H9 (cell line): ENCODE measurements around the gene NRP1. TPM values are rescaled to one million over a fixed set of nuclear protein-coding genes. Genes with fewer than 3 reads are reported as not detected.

Source experiments
- DNase-seq: peaks from one replicate; pipeline ENCODE4 v3.0.0-alpha.2; 2017
- H2AFZ ChIP-seq: one replicate; pipeline ENCODE4 v1.6.1; 2013; ENCODE audit warnings: mild to moderate bottlenecking, low read length, control low read depth, moderate library complexity
- H2AK5ac ChIP-seq: 2 replicates; pipeline ENCODE4 v1.6.1; 2013; ENCODE audit warnings: low read length, control low read depth, mixed read lengths; ENCODE audit not compliant: insufficient read length
- H2BK120ac ChIP-seq: one replicate; pipeline ENCODE4 v1.6.1; 2013; ENCODE audit warnings: low read depth, mild to moderate bottlenecking, low read length, control low read depth, inconsistent platforms; ENCODE audit not compliant: poor library complexity, severe bottlenecking
- H2BK12ac ChIP-seq: 2 replicates; pipeline ENCODE4 v1.6.1; 2013; ENCODE audit warnings: low read length, control low read depth, mixed read lengths, low read depth; ENCODE audit not compliant: insufficient read length
- H2BK15ac ChIP-seq: 2 replicates; pipeline ENCODE4 v1.6.1; 2013; ENCODE audit warnings: low read depth, low read length, control low read depth
- H2BK20ac ChIP-seq: one replicate; pipeline ENCODE4 v1.6.1; 2013; ENCODE audit warnings: low read depth, mild to moderate bottlenecking, low read length, control low read depth, inconsistent platforms; ENCODE audit not compliant: poor library complexity, severe bottlenecking
- H2BK5ac ChIP-seq: 2 replicates; pipeline ENCODE4 v1.6.1; 2013; ENCODE audit warnings: low read length, control low read depth, mixed read lengths; ENCODE audit not compliant: insufficient read length
- H3K14ac ChIP-seq: 2 replicates; pipeline ENCODE4 v1.6.1; 2013; ENCODE audit warnings: low read length, control low read depth; ENCODE audit not compliant: insufficient read depth
- H3K18ac ChIP-seq: 2 replicates; pipeline ENCODE4 v1.6.1; 2013; ENCODE audit warnings: low read depth, mild to moderate bottlenecking, mixed read lengths, low read length, control low read depth; ENCODE audit not compliant: insufficient read length
- H3K23ac ChIP-seq: 2 replicates; pipeline ENCODE4 v1.6.1; 2013; ENCODE audit warnings: low read length, control low read depth, mixed read lengths, low read depth; ENCODE audit not compliant: insufficient read length
- H3K23me2 ChIP-seq: 2 replicates; pipeline ENCODE4 v1.6.1; 2013; ENCODE audit warnings: low read depth, mild to moderate bottlenecking, mixed read lengths, low read length, control low read depth; ENCODE audit not compliant: insufficient read length, poor library complexity, severe bottlenecking
- H3K27ac ChIP-seq: 2 replicates; pipeline ENCODE4 v1.5.1; 2013; ENCODE audit warnings: low read length, control low read depth, mixed read lengths, low read depth; ENCODE audit not compliant: insufficient read length
- H3K27me3 ChIP-seq: 2 replicates; pipeline ENCODE4 v1.6.1; 2013; ENCODE audit warnings: low read length, control low read depth, inconsistent platforms; ENCODE audit not compliant: insufficient read depth
- H3K4ac ChIP-seq: 2 replicates; pipeline ENCODE4 v1.6.1; 2013; ENCODE audit warnings: low read depth, mild to moderate bottlenecking, control low read depth, inconsistent platforms, low read length, moderate library complexity
- H3K4me1 ChIP-seq: 2 replicates; pipeline ENCODE4 v1.6.1; 2013; ENCODE audit warnings: low read length, control low read depth, inconsistent platforms; ENCODE audit not compliant: insufficient read depth
- H3K4me2 ChIP-seq: 2 replicates; pipeline ENCODE4 v1.6.1; 2013; ENCODE audit warnings: low read length, control low read depth, mixed read lengths; ENCODE audit not compliant: insufficient read length, insufficient read depth
- H3K56ac ChIP-seq: 2 replicates; pipeline ENCODE4 v1.6.1; 2013; ENCODE audit warnings: low read depth, mild to moderate bottlenecking, mixed read lengths, low read length, control low read depth; ENCODE audit not compliant: insufficient read length
- H3K79me1 ChIP-seq: 2 replicates; pipeline ENCODE4 v1.6.1; 2013; ENCODE audit warnings: low read depth, mild to moderate bottlenecking, moderate library complexity, low read length, control low read depth, inconsistent platforms; ENCODE audit not compliant: insufficient read depth, poor library complexity, severe bottlenecking
- H3K79me2 ChIP-seq: 2 replicates; pipeline ENCODE4 v1.6.1; 2013; ENCODE audit warnings: low read length, control low read depth, inconsistent platforms; ENCODE audit not compliant: insufficient read depth
- H3K9ac ChIP-seq: 2 replicates; pipeline ENCODE4 v1.6.1; 2013; ENCODE audit warnings: low read length, control low read depth, mixed read lengths; ENCODE audit not compliant: insufficient read length; ENCODE audit errors: extremely low read depth
- H3K9me3 ChIP-seq: one replicate; pipeline ENCODE4 v1.6.1; 2013; ENCODE audit warnings: low read depth, low read length, inconsistent platforms; ENCODE audit not compliant: control insufficient read depth
- H3T11ph ChIP-seq: one replicate; pipeline ENCODE4 v1.6.1; 2013; ENCODE audit warnings: mild to moderate bottlenecking, low read length, control low read depth, inconsistent platforms
- H4K20me1 ChIP-seq: one replicate; pipeline ENCODE4 v1.6.1; 2013; ENCODE audit not compliant: control insufficient read depth, insufficient read length, insufficient read depth
- H4K5ac ChIP-seq: 2 replicates; pipeline ENCODE4 v1.6.1; 2013; ENCODE audit warnings: low read depth, mild to moderate bottlenecking, mixed read lengths, low read length, control low read depth; ENCODE audit not compliant: insufficient read length
- H4K8ac ChIP-seq: replicated peaks from 2 replicates; pipeline ENCODE4 v1.6.1; 2013; ENCODE audit warnings: low read length, control low read depth, mixed read lengths, low read depth; ENCODE audit not compliant: insufficient read length
- H4K91ac ChIP-seq: 2 replicates; pipeline ENCODE4 v1.6.1; 2013; ENCODE audit warnings: low read depth, mild to moderate bottlenecking, moderate library complexity, mixed read lengths, low read length, control low read depth; ENCODE audit not compliant: insufficient read length
- H3K27ac Mint-ChIP-seq, 3 experiments: 2 replicates in 2 of 3; 3 replicates in 1 of 3; pipeline ENCODE4 v1.8.0; 2020 to 2021; ENCODE audit warnings: mixed read lengths in 3 of 3, mild to moderate bottlenecking in 1 of 3, moderate library complexity in 1 of 3
- H3K27me3 Mint-ChIP-seq: 2 replicates; pipeline ENCODE4 v1.8.0; 2021; ENCODE audit warnings: low read depth, mild to moderate bottlenecking, moderate library complexity, mixed read lengths
- H3K36me3 Mint-ChIP-seq, 3 experiments: 2 replicates in 2 of 3; 3 replicates in 1 of 3; pipeline ENCODE4 v1.8.0; 2020 to 2021; ENCODE audit warnings: low read depth in 3 of 3, mixed read lengths in 3 of 3; ENCODE audit not compliant: insufficient read depth in 1 of 3
- H3K4me1 Mint-ChIP-seq, 2 experiments: 2 replicates each; pipeline ENCODE4 v1.8.0; 2020; ENCODE audit warnings: mixed read lengths in 2 of 2
- H3K4me3 Mint-ChIP-seq, 2 experiments: 2 replicates in 1 of 2; 3 replicates in 1 of 2; pipeline ENCODE4 v1.8.0; 2020 to 2021; ENCODE audit warnings: mild to moderate bottlenecking in 2 of 2, mixed read lengths in 2 of 2, moderate library complexity in 1 of 2
- H3K9me3 Mint-ChIP-seq, 2 experiments: 2 replicates in 1 of 2; 3 replicates in 1 of 2; pipeline ENCODE4 v1.8.0; 2020; ENCODE audit warnings: mild to moderate bottlenecking in 2 of 2, mixed read lengths in 2 of 2, moderate library complexity in 1 of 2
- WGBS: extraction: QIAGEN DNeasy Blood & Tissue Kit; methylation state at CpG from one replicate; pipeline ENCODE4 v1.1.7; 2013; ENCODE audit warnings: missing lambda C conversion rate, low lambda C conversion rate, mixed read lengths; ENCODE audit not compliant: insufficient read length; ENCODE audit errors: extremely low coverage; 5-methylcytosine and 5-hydroxymethylcytosine counted together
- total RNA-seq: library from RNA; stranded (reverse); gene quantifications from 2 replicates; pipeline ENCODE4 v1.2.1, GENCODE V29; 2021
- TF ChIP-seq, protein P1 (sequence below): fragments of 200-600 bp; sonication (generic); conservative IDR thresholded peaks from 3 replicates; pipeline ENCODE4 v1.8.0; 2021; ENCODE audit warnings: antibody characterized with exemption, mild to moderate bottlenecking

Gene NRP1
- total RNA-seq, 1 experiment from 2014 or later = 4.6 TPM

DNA sequence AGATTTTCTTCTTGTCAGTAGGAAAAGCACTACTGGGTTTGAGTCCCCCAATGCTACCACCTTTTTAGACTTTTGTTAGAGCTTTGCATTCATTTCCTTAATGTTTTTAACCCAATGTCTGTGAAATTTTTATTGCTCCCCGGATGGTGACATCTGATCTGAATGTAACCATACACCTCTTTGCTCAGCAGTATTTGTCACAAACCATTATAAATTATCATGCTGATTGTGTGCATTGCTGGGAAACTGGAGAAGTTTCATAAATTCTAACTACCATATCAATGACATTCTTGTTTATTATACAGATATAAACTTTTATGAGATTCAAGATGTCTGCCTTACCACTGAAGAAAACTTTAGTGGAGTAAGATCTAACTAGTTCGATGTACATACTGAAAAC lies 8.5 kb downstream of the NRP1 start:
- Histone ChIP-seq H2BK5ac (no peak overlapping the region), H3K4ac (no peak overlapping the region), H4K20me1 (no peaks in the 10 kb centered on the region), H3K23me2 (no peaks in the 10 kb centered on the region), H3K9ac (no peak overlapping the region), H2BK20ac (no peak overlapping the region), H4K8ac (no peak overlapping the region), H3K4me2 (no peak overlapping the region), H3T11ph (no peak overlapping the region), H3K79me2 (no peaks in the 10 kb centered on the region), H3K23ac (no peak overlapping the region), H3K79me1 (no peaks in the 10 kb centered on the region), H3K56ac (no peak overlapping the region), H2BK120ac (no peak overlapping the region), H3K18ac (no peak overlapping the region), H2BK12ac (no peak overlapping the region), H3K14ac (no peak overlapping the region), H2BK15ac (no peak overlapping the region), H3K27ac (no peak overlapping the region), H3K9me3 (no peaks in the 10 kb centered on the region), H3K27me3 (no peaks in the 10 kb centered on the region), H4K5ac (no peak overlapping the region), H2AFZ (no peak overlapping the region), H4K91ac (no peak overlapping the region), H2AK5ac (no peak overlapping the region), H3K4me1 (no peaks in the 10 kb centered on the region)
- Mint-ChIP-seq H3K36me3 (no peaks in the 10 kb centered on the region), H3K4me3 (no peak overlapping the region), H3K27ac (no peak overlapping the region), H3K27me3 (peaks cover 2% of the 10 kb centered on the region; the same call in 1 of the 2 replicates), H3K4me1 (peaks cover 19 to 20% of the 10 kb centered on the region in 2 experiments), H3K9me3 (no peaks in the 10 kb centered on the region)
- TF ChIP-seq, protein P1, sequence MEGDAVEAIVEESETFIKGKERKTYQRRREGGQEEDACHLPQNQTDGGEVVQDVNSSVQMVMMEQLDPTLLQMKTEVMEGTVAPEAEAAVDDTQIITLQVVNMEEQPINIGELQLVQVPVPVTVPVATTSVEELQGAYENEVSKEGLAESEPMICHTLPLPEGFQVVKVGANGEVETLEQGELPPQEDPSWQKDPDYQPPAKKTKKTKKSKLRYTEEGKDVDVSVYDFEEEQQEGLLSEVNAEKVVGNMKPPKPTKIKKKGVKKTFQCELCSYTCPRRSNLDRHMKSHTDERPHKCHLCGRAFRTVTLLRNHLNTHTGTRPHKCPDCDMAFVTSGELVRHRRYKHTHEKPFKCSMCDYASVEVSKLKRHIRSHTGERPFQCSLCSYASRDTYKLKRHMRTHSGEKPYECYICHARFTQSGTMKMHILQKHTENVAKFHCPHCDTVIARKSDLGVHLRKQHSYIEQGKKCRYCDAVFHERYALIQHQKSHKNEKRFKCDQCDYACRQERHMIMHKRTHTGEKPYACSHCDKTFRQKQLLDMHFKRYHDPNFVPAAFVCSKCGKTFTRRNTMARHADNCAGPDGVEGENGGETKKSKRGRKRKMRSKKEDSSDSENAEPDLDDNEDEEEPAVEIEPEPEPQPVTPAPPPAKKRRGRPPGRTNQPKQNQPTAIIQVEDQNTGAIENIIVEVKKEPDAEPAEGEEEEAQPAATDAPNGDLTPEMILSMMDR = no peak
- no CpG with 5 or more reads among the region's 2 CpGs for WGBS
- DNase-seq = no peak
